Neural cell (in vitro differentiated cells): ENCODE data around the gene TBC1D22B. TPM values are rescaled to one million over a fixed set of nuclear protein-coding genes. Genes with fewer than 3 reads are reported as not detected.

ENCODE experiments used
- H2AFZ ChIP-seq: fragments of 200-600, 300-800 bp; sonication (generic), shearing (Covaris generic); 2 replicates; pipeline ENCODE4 v1.6.0; 2014; ENCODE audit warnings: low read depth, mild to moderate bottlenecking, antibody characterized with exemption, low read length, moderate library complexity
- H3F3A ChIP-seq: fragments of 200-600 bp; shearing (Covaris generic); 2 replicates; pipeline ENCODE4 v1.6.1; 2016; ENCODE audit warnings: mild to moderate bottlenecking, moderate library complexity, mixed read lengths, antibody characterized with exemption, low read length; ENCODE audit not compliant: insufficient read depth, poor library complexity, severe bottlenecking
- H3K27ac ChIP-seq: fragments of 200-600, 300-800 bp; sonication (generic), shearing (Covaris generic); 2 replicates; pipeline ENCODE4 v1.5.1; 2014; ENCODE audit warnings: mild to moderate bottlenecking, low read length, moderate library complexity
- H3K27me3 ChIP-seq: fragments of 300-800, 200-600 bp; sonication (generic), shearing (Covaris generic); 2 replicates; pipeline ENCODE4 v1.6.0; 2014; ENCODE audit warnings: mild to moderate bottlenecking, low read depth, low read length, moderate library complexity; ENCODE audit not compliant: insufficient read depth
- H3K36me3 ChIP-seq: fragments of 300-800, 200-600 bp; sonication (generic), shearing (Covaris generic); 2 replicates; pipeline ENCODE4 v1.5.1; 2014; ENCODE audit warnings: mild to moderate bottlenecking, antibody characterized with exemption, low read length, moderate library complexity; ENCODE audit not compliant: insufficient read depth
- H3K4me2 ChIP-seq: fragments of 300-800, 200-600 bp; sonication (generic), shearing (Covaris generic); 2 replicates; pipeline ENCODE4 v1.6.0; 2014; ENCODE audit warnings: mild to moderate bottlenecking, low read length
- H3K4me3 ChIP-seq: fragments of 300-800, 200-600 bp; sonication (generic), shearing (Covaris generic); 2 replicates; pipeline ENCODE4 v1.5.1; 2014; ENCODE audit warnings: mild to moderate bottlenecking, low read length, moderate library complexity
- H3K79me2 ChIP-seq: fragments of 200-600 bp; shearing (Covaris generic); replicated peaks from 2 replicates; pipeline ENCODE4 v1.6.0; 2014; ENCODE audit warnings: mild to moderate bottlenecking, low read length, moderate library complexity; ENCODE audit not compliant: insufficient read depth
- H3K9ac ChIP-seq: fragments of 300-800, 200-600 bp; sonication (generic), shearing (Covaris generic); 2 replicates; pipeline ENCODE4 v1.6.1; 2016; ENCODE audit warnings: mild to moderate bottlenecking, low read length, mixed read lengths
- H3K9me2 ChIP-seq: fragments of 200-600 bp; shearing (Covaris generic); 2 replicates; pipeline ENCODE4 v1.6.1; 2016; ENCODE audit warnings: mild to moderate bottlenecking, low read length, mixed read lengths; ENCODE audit not compliant: insufficient read depth
- H3K9me3 ChIP-seq: fragments of 200-600, 300-800 bp; sonication (generic), shearing (Covaris generic); 2 replicates; pipeline ENCODE4 v1.6.1; 2016; ENCODE audit warnings: mild to moderate bottlenecking, mixed run types, low read length, moderate library complexity, mixed read lengths
- H4K20me1 ChIP-seq: fragments of 200-600 bp; shearing (Covaris generic); 2 replicates; pipeline ENCODE4 v1.6.1; 2016; ENCODE audit warnings: mild to moderate bottlenecking, mixed run types; ENCODE audit not compliant: insufficient read depth
- CTCF ChIP-seq: fragments of 450-650 bp; IDR thresholded peaks from 2 replicates; pipeline ENCODE4 v1.5.1; 2014; ENCODE audit warnings: antibody characterized with exemption, mild to moderate bottlenecking, moderate library complexity; ENCODE audit not compliant: poor library complexity, severe bottlenecking
- EP300 ChIP-seq: fragments of 450-650 bp; conservative IDR thresholded peaks from 2 replicates; pipeline ENCODE4 v1.6.1; 2014; ENCODE audit warnings: antibody characterized with exemption, mild to moderate bottlenecking, moderate library complexity; ENCODE audit not compliant: poor library complexity, severe bottlenecking
- EZH2 ChIP-seq: fragments of 200-600, 300-800 bp; shearing (Covaris generic), sonication (generic); IDR thresholded peaks from 2 replicates; pipeline ENCODE4 v1.6.1; 2014; ENCODE audit warnings: antibody characterized with exemption, low read length, borderline replicate concordance, mild to moderate bottlenecking; ENCODE audit not compliant: insufficient read depth, poor library complexity, severe bottlenecking
- MXI1 ChIP-seq: fragments of 450-650 bp; conservative IDR thresholded peaks from 2 replicates; pipeline ENCODE4 v1.6.1; 2014; ENCODE audit warnings: antibody characterized with exemption, mild to moderate bottlenecking; ENCODE audit not compliant: poor library complexity, severe bottlenecking
- POLR2AphosphoS5 ChIP-seq: IDR thresholded peaks from 2 replicates; pipeline ENCODE4 v1.6.1; 2012
- RAD21 ChIP-seq: fragments of 450-650 bp; conservative IDR thresholded peaks from 2 replicates; pipeline ENCODE4 v1.6.1; 2014; ENCODE audit warnings: antibody characterized with exemption, mild to moderate bottlenecking, moderate library complexity
- REST ChIP-seq: IDR thresholded peaks from 2 replicates; pipeline ENCODE4 v1.6.1; 2012; ENCODE audit warnings: borderline replicate concordance
- SMC3 ChIP-seq: fragments of 450-650 bp; conservative IDR thresholded peaks from 2 replicates; pipeline ENCODE4 v1.6.1; 2014; ENCODE audit warnings: antibody characterized with exemption, mild to moderate bottlenecking, moderate library complexity; ENCODE audit not compliant: poor library complexity
- TAF1 ChIP-seq: IDR thresholded peaks from 2 replicates; pipeline ENCODE4 v1.6.1; 2012; ENCODE audit warnings: low read depth
- polyA plus RNA-seq: library from polyadenylated mRNA; depleted of rRNA; stranded (reverse); fragments of >200 nt; gene quantifications from 2 replicates; pipeline ENCODE4 v1.2.3, GENCODE V29; 2014

TBC1D22B gene
- polyA plus RNA-seq, 1 donor from 2014 or later = 10.6 TPM

GRCh38 chr6:37210313-37210968 lies 47.1 kb upstream of the TBC1D22B start:
- no peaks in the 10 kb centered on the region for H3K9me3 ChIP-seq
- H3K9me2 ChIP-seq = no peaks in the 10 kb centered on the region
- H3K4me2 ChIP-seq = no peak overlapping the region
- no peaks in the 10 kb centered on the region for H3K79me2 ChIP-seq
- H3K27me3 ChIP-seq = no peaks in the 10 kb centered on the region
- H3K4me3 ChIP-seq = no peak overlapping the region
- H3K27ac ChIP-seq = no peak overlapping the region
- H4K20me1 ChIP-seq = no peaks in the 10 kb centered on the region
- no peak overlapping the region for H3K9ac ChIP-seq
- H3K36me3 ChIP-seq = no peaks in the 10 kb centered on the region
- H3F3A ChIP-seq = no peaks in the 10 kb centered on the region
- H2AFZ ChIP-seq = no peak overlapping the region
- TF ChIP-seq RAD21 (peak; percentile 96), POLR2AphosphoS5 (no peak), SMC3 (peak; percentile 89), CTCF (peak; percentile 97), TAF1 (no peak), MXI1 (no peak), EZH2 (no peak), REST (no peak), EP300 (no peak)

GRCh38 chr6:37212268-37212667 lies 45.3 kb upstream of the TBC1D22B start:
- Histone ChIP-seq H3K36me3 (no peaks in the 10 kb centered on the region), H3K4me3 (no peak overlapping the region), H3K9ac (no peak overlapping the region), H3K4me2 (no peak overlapping the region), H3K9me2 (no peaks in the 10 kb centered on the region), H3F3A (no peaks in the 10 kb centered on the region), H2AFZ (no peak overlapping the region), H3K79me2 (no peaks in the 10 kb centered on the region), H4K20me1 (no peaks in the 10 kb centered on the region), H3K9me3 (no peaks in the 10 kb centered on the region), H3K27me3 (no peaks in the 10 kb centered on the region), H3K27ac (no peak overlapping the region)
- TF ChIP-seq REST = no peak
- TF ChIP-seq MXI1 = no peak
- no peak for TF ChIP-seq TAF1
- no peak for TF ChIP-seq SMC3
- no peak for TF ChIP-seq POLR2AphosphoS5
- no peak for TF ChIP-seq CTCF
- TF ChIP-seq EZH2 = no peak
- TF ChIP-seq RAD21 = no peak
- no peak for TF ChIP-seq EP300
